WTC11 (cell line): ENCODE data around the gene GGT6. TPM values are rescaled to one million over a fixed set of nuclear protein-coding genes. Genes with fewer than 3 reads are reported as not detected.

Experiments used
- ATAC-seq: fragments of 200-7000 bp; cut with Tn5 transposase; 2 replicates; pipeline ENCODE4 v1.10.0; 2021; ENCODE audit warnings: mild to moderate bottlenecking, moderate library complexity
- CTCF ChIA-PET: fragments of 300-600 bp; sonication (Branson Sonifier 250); formaldehyde crosslinking; loops from one replicate; lab custom pipeline; 2021; ENCODE audit warnings: antibody characterized with exemption; lab: Charles Lee
- POLR2A ChIA-PET: fragments of 350-600 bp; sonication (Branson Sonifier 250); formaldehyde crosslinking; loops from one replicate; lab custom pipeline; 2021; ENCODE audit warnings: antibody characterized with exemption; lab: Charles Lee
- DNase-seq: peaks from one replicate; pipeline ENCODE4 v3.0.0; 2021; ENCODE audit warnings: low spot score
- H3K27ac Mint-ChIP-seq: 2 replicates; pipeline ENCODE4 v1.8.0; 2021; ENCODE audit warnings: mixed read lengths
- H3K27me3 Mint-ChIP-seq: 2 replicates; pipeline ENCODE4 v1.8.0; 2021; ENCODE audit warnings: low read depth, mild to moderate bottlenecking, moderate library complexity, mixed read lengths
- H3K36me3 Mint-ChIP-seq: 2 replicates; pipeline ENCODE4 v1.8.0; 2021; ENCODE audit warnings: mixed read lengths
- H3K4me1 Mint-ChIP-seq: 2 replicates; pipeline ENCODE4 v1.8.0; 2022; ENCODE audit warnings: mixed read lengths
- H3K4me3 Mint-ChIP-seq: 2 replicates; pipeline ENCODE4 v1.8.0; 2021; ENCODE audit warnings: mild to moderate bottlenecking, moderate library complexity, mixed read lengths
- H3K9me3 Mint-ChIP-seq: 2 replicates; pipeline ENCODE4 v1.8.0; 2021; ENCODE audit warnings: mixed read lengths
- ATF2 ChIP-seq: sonication (generic); formaldehyde crosslinking; IDR thresholded peaks from 2 replicates; pipeline ENCODE4 v1.8.1; 2022; ENCODE audit warnings: low read depth, missing genetic modification reagents, borderline replicate concordance
- CBFB ChIP-seq: sonication (generic); formaldehyde crosslinking; IDR thresholded peaks from 2 replicates; pipeline ENCODE4 v1.8.1; 2022; ENCODE audit warnings: mild to moderate bottlenecking, low read depth, missing genetic modification reagents
- CTCF ChIP-seq: fragments of 200-600 bp; IDR thresholded peaks from 2 replicates; pipeline ENCODE4 v1.8.0; 2022; ENCODE audit warnings: antibody characterized with exemption
- FOXP1 ChIP-seq: sonication (generic); formaldehyde crosslinking; IDR thresholded peaks from 2 replicates; pipeline ENCODE4 v1.8.0; 2022; ENCODE audit warnings: missing genetic modification reagents, mild to moderate bottlenecking, moderate library complexity, borderline replicate concordance
- IRF2 ChIP-seq: sonication (generic); formaldehyde crosslinking; IDR thresholded peaks from 2 replicates; pipeline ENCODE4 v1.8.0; 2022; ENCODE audit warnings: low read depth, missing genetic modification reagents, borderline replicate concordance
- MXD4 ChIP-seq: fragments of 250-450 bp; sonication (Bioruptor Pico); IDR thresholded peaks from 2 replicates; pipeline ENCODE4 v1.8.0; 2021; ENCODE audit warnings: mild to moderate bottlenecking, moderate library complexity, borderline replicate concordance
- MYBL2 ChIP-seq: sonication (generic); formaldehyde crosslinking; IDR thresholded peaks from 2 replicates; pipeline ENCODE4 v1.8.1; 2023; ENCODE audit warnings: mild to moderate bottlenecking, moderate library complexity, missing genetic modification reagents
- NFE2L1 ChIP-seq: sonication (generic); formaldehyde crosslinking; IDR thresholded peaks from 2 replicates; pipeline ENCODE4 v1.8.1; 2023; ENCODE audit warnings: missing genetic modification reagents
- NR1H2 ChIP-seq: sonication (generic); formaldehyde crosslinking; IDR thresholded peaks from 2 replicates; pipeline ENCODE4 v1.9.0; 2021; ENCODE audit warnings: mild to moderate bottlenecking, moderate library complexity, missing genetic modification reagents
- TEAD1 ChIP-seq: sonication (generic); formaldehyde crosslinking; IDR thresholded peaks from 2 replicates; pipeline ENCODE4 v1.8.0; 2022; ENCODE audit warnings: mild to moderate bottlenecking, missing genetic modification reagents
- USF2 ChIP-seq: sonication (generic); formaldehyde crosslinking; IDR thresholded peaks from 2 replicates; pipeline ENCODE4 v1.8.1; 2023; ENCODE audit warnings: mild to moderate bottlenecking, missing genetic modification reagents, moderate library complexity
- ZNF138 ChIP-seq: sonication (generic); formaldehyde crosslinking; conservative IDR thresholded peaks from 2 replicates; pipeline ENCODE4 v1.8.1; 2022; ENCODE audit warnings: mild to moderate bottlenecking, moderate library complexity, missing genetic modification reagents
- ZNF416 ChIP-seq: fragments of 250-450 bp; sonication (Bioruptor Pico); IDR thresholded peaks from 2 replicates; pipeline ENCODE4 v1.9.0; 2021; ENCODE audit warnings: mild to moderate bottlenecking, inconsistent platforms
- ZNF532 ChIP-seq: fragments of 250-450 bp; sonication (Bioruptor Pico); IDR thresholded peaks from 2 replicates; pipeline ENCODE4 v1.9.0; 2021; ENCODE audit warnings: mild to moderate bottlenecking, borderline replicate concordance
- total RNA-seq: library from RNA; stranded (reverse); gene quantifications from 3 replicates; pipeline ENCODE4 v1.2.3, GENCODE V29; 2021

GGT6 gene
- total RNA-seq, 1 experiment from 2014 or later: 0.07 TPM

- TF ChIP-seq ZNF532: no peak
- TF ChIP-seq NR1H2: no peak
- no peak for TF ChIP-seq MYBL2 (CRISPR knock-in tag)
Observed at GRCh38 chr17:4569591-4569990, 9.2 kb upstream of the GGT6 start (continued).

GRCh38 chr17:4566785-4567184 is 6.4 kb upstream of the GGT6 start:
- H3K4me3 Mint-ChIP-seq: no peak overlapping the region
- no peak overlapping the region for H3K27ac Mint-ChIP-seq
- POLR2A ChIA-PET: no interaction called here

GRCh38 chr17:4565209-4566141 is 5.1 kb upstream of the GGT6 start:
- ATAC-seq (peak; percentile 76), DNase-seq (peak; percentile 68)
- ChIA-PET POLR2A (no interaction called here), CTCF (interaction anchor here (0.6 to 5.6 kb wide), 22 partner anchors 9 to 338 kb away, joined by 3 to 86 read pairs (median 8); partner anchors contain the start of genes GLTPD2, MYBBP1A and SMTNL2)
- no peak overlapping the region for H3K4me3 Mint-ChIP-seq
- H3K4me1 Mint-ChIP-seq: peaks cover 34% of the 10 kb centered on the region
- no peaks in the 10 kb centered on the region for H3K36me3 Mint-ChIP-seq
- peak overlapping the region; percentile 54; the same call in 1 of the 2 replicates for H3K27ac Mint-ChIP-seq
- no peaks in the 10 kb centered on the region for H3K9me3 Mint-ChIP-seq
- H3K27me3 Mint-ChIP-seq: peaks cover 7% of the 10 kb centered on the region
- TF ChIP-seq MYBL2 (CRISPR knock-in tag) (no peak), USF2 (CRISPR knock-in tag) (peak; percentile 28; the same call in 1 of the 2 replicates), FOXP1 (no peak), ZNF532 (no peak), MXD4 (CRISPR knock-in tag) (no peak), CBFB (CRISPR knock-in tag) (no peak), ZNF138 (CRISPR knock-in tag) (no peak)

More at GRCh38 chr17:4566785-4567184, 6.4 kb upstream of the GGT6 start:
- TF ChIP-seq MXD4 (CRISPR knock-in tag) (no peak), IRF2 (CRISPR knock-in tag) (no peak), CTCF (peak; percentile 35; the same call in 1 of the 2 replicates), TEAD1 (no peak), NFE2L1 (CRISPR knock-in tag) (no peak), ZNF416 (CRISPR knock-in tag) (no peak), ATF2 (CRISPR knock-in tag) (no peak)
- CTCF ChIA-PET: interaction anchor here (0.6 to 5.6 kb wide), 41 partner anchors 9 to 353 kb away, joined by 3 to 86 read pairs (median 4); partner anchors contain the start of genes ALOX15, C17orf107, GLTPD2 and MYBBP1A
- ATAC-seq (peak; percentile 90), DNase-seq (peak; percentile 80)
- H3K27me3 Mint-ChIP-seq: peaks cover 7% of the 10 kb centered on the region
- no peaks in the 10 kb centered on the region for H3K36me3 Mint-ChIP-seq
- H3K4me1 Mint-ChIP-seq: peaks cover 30% of the 10 kb centered on the region
- H3K9me3 Mint-ChIP-seq: no peaks in the 10 kb centered on the region
